HG03135 (cell line): ENCODE data around the gene PPP1R3C.

Experiments
- ATAC-seq: cut with Tn5 transposase; IDR thresholded peaks from one replicate; pipeline ENCODE4 v1.9.1; 2021; ENCODE audit warnings: mild to moderate bottlenecking, moderate library complexity; ENCODE audit not compliant: unreplicated experiment

The PPP1R3C gene

DNA sequence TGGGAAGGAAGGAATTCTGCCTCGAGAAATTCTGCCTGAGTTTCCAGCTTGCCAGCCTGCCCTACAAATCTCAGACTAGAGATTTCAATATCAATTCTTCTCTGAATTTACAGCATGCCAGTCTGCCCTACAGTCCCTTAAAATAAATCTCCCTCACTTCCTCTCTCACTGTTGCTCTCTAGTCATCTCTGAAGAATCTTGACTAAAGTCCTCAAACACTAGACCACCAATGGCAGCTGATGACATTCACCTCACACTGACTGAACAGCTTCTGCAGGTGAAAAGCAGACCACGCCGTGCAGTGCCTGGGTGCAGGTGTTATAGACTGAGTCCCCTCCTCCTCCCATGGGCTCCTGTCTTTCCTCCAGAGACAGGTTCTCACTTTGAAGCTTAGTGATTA lies 30.4 kb downstream of the PPP1R3C start:
- no peak for ATAC-seq

- ATAC-seq = no peak
These were observed 31.7 kb downstream of the PPP1R3C start for GRCh38 chr10:91601212-91601611.

GRCh38 chr10:91598211-91598977 lies 34.5 kb downstream of the PPP1R3C start:
- ATAC-seq = no peak

DNA sequence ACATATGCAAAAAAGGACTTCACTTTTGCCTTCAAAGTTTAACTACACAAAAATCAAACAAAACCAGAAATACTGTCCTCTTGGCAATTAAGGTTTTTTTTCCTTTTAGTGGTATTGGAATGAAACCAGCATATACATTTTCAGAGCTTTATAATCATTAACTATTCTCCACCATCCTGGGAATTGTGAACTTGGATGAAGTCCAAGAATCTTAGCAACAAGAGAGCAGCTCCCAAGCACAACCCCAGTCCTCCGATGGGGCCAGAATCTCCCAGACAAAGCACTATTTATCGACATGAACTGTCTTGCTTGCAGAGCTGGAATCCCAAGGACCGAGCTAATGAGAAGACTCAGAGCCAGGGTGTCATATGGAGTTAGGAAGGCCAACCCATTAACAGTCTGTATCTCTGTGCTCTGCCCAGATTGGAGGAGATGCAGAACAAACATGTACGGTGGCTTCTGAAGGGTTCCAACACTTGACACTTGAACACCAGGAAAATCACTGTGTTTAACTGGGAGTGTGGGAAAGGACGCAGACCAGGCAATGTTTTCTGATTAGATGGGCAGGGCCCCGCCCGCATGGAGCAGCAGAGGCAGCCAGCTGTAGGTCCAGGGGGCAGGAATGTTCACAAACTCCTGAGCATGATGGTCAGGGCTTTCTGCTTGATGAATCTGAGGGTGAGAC lies 35.5 kb downstream of the PPP1R3C start:
- no peak for ATAC-seq

- no peak for ATAC-seq
These were observed 36.1 kb downstream of the PPP1R3C start for GRCh38 chr10:91596825-91597196.

- ATAC-seq = no peak
These were observed 39.0 kb downstream of the PPP1R3C start for GRCh38 chr10:91593834-91594233.

DNA sequence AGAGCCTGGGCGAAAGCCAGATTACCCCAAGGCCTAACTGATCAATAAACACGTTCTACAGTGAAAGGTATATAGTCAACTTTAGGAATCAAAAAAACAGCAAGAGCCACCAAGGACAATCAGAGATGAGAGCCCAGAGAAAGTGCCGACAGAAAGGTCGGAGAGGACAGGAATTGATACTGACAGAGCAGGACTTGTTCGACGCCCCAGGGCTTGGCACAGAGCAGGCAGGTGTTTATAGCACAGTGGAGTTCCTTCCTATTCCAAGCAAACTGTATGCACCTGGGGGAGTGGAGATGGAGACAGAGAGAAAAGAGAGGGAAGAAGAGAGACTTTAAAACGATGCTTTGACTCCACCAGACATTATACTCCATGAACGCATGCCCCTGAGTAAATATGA lies 39.5 kb downstream of the PPP1R3C start:
- ATAC-seq = no peak

DNA sequence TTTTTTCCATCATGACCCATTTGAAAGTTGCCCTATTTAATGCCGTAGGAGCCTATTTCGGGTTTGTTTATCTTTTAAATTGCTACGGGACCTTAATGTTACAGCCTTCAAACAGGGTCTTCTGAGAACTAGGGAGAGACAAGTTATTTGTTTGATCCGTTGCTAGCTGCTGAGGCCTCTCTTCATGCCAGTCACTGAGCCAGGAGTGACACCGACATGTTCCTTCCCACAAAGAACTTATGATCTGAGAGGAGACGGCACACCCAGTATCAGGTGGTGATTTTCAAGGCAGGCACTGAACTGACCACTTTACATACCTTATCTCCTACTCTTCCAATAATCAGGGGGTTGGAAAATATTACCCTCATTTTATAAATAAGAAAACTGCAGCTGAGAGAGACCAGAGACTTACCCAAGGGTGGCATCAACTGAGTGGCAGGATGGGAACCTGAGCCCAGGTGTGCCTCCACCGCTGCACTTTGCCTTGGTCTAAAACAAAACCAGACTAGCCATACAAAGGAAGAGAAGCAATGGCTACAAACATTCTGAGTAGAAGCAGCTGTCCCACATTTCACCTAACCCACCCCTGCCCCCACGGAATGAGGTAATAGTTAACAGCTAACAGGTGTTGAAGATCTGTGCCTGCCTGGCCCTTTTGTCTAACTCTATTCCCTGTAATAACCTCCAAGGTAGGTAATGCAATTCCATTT lies 40.5 kb downstream of the PPP1R3C start:
- ATAC-seq = no peak

DNA sequence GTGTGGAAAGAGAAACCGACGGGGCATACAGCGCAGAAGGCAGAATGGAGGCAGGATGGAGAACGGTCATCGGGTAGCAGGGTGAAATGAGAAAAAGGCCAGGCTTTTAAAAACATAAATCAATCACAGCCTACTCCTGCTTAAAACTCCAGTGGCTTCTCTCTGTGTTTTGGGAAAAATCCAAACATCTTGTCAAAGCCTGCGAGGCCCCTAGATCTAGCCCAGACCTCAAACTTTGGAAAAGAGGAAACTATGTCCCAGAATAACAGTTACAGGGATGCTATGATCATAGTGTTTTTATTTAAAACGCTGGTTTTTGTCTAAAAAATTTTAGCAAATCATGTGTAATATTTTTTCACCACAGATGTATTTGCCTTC lies 41.1 kb downstream of the PPP1R3C start:
- no peak for ATAC-seq

DNA sequence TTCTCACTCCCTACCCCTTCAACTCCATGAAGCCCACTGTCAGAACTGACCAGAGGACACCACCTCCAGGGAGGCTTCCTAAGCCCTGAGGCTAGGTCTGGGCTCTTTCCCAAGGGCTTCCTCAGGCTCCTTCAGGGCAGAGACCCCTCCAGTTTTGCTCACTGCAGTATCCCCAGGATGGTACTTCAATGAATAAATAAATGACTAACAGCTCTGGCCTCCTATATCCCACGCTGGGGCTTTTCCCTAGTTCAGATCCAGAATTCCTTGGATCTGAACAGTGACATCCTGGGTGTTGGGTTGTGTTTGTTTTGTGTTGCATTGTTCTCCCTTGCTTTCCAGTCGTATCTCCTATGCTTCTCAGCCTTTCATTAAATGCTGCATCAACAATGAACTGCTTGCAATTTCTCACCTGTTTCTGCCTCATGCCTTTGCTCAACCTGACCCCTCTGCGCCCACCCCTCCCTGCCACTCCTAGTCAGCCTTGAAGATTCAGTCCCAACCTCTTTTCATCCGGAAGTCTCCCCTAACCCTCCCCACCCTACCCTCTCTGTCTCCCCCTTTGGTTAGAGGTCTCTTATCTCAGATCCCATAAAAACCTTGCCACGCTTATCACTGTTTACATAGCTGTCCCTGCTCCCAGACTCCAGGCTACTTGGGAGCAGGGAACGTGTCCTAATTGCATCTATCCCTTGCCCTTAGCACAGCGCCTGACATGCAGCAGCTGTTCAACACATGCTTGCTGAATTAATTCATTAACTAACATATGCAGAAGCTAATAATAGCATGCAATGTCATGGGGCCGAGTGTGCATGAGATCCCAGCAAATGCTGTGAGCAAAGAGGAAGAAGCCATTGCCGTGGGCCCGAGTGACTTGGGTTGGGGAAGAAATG lies 41.7 kb downstream of the PPP1R3C start:
- no peak for ATAC-seq

DNA sequence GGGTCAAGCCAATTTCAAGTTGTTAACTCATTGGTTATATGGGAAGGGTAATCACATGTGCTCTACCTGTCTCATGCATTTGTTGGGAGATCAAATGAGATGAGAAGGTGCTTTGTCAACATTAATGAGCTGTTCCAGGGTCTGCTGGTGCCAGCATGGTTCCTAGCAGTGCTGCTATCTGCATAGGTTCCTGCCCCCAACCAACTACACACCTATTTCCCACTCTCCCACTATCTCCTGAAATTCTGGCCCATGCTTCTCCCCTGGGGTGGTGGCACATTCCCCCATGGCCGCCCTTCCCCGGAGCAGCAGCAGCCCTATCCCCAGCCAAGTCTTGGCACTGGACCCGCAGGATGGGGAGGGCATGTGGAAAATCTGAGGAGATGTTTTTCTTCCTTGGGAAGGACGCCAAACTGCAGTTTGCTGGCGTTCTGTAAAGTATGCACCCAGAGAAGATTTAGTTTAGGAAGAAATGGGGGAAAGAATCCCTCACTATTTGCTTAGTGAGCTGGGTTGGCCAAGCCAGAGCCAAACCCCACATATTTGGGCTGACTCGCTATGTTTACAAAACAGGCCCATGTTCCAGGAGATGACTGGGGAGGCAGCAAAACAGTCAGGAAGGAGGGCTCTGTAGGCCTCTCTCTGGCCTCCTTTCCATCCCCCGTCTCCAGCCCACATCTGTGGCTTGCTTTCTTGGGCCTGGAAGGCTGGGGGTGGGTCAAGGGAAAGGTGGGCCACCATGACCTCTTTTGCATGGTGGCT lies 42.5 kb downstream of the PPP1R3C start:
- no peak for ATAC-seq

GRCh38 chr10:91589658-91590035 lies 43.2 kb downstream of the PPP1R3C start:
- no peak for ATAC-seq

- no peak for ATAC-seq
These were observed 43.7 kb downstream of the PPP1R3C start for GRCh38 chr10:91589015-91589657.

DNA sequence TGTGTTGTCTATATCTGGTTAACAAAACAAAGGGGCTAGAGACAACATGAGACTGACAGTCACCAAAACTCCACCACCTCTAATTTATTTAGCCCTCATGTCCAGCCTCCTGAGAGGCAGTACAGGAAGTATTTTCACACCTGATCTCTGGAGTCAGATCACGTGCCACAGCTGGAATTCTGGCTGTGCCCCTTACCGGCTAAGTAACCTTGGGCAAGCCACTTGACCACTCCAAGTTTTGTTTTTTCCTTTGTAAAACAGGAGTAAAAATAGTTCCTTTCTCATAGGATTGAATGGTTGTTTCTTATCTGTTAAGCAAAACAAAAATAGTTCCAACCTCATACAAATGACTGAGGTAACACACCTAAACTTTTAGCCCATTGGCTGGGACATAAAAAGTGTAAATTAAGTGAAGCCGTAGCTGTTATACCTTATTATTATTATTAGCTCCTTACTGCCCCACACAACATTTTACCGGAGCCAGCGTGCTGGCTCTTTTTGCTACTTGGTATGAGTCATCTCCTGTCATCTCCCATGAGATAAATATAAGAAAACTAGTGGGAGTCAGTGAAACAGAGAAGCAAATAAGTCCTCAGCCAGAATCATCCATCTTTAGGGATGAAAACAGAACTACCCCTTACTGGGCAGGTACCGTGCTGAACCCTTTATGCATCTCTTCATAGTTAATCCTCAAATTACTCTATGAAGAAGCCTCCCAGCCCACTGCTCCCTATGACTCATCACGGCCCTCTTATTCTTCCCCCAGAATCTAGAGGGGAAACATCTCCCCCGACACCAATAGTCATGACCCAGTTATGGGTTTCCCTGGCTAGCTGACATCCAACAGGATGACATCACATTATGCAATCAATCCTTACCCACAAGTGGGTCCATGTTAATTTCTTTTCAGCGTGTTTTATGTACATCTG lies 44.9 kb downstream of the PPP1R3C start:
- no peak for ATAC-seq

DNA sequence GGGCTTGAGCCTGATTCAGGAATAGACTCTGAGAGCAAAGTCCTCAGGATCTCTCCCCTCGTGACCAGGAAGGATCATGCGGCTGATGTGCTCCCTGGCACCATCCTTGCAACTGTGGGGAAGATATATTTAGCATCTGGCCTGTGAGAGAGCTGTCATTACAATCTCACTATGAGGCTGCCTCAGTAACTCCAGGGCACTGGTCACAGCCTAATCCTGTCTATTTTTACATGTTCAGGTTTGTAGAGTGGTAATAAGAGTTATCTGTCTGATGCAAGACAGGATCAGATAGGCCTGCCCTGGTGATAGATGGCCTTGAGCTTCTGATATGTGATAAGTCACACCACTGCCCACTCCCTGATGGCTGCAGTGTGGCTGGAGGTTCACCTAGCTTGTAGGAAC lies 50.7 kb downstream of the PPP1R3C start:
- ATAC-seq = no peak

- no peak for ATAC-seq
These were observed 53.4 kb downstream of the PPP1R3C start for GRCh38 chr10:91579329-91579985.
